ENCODE data around the gene NPDC1. TPM values are rescaled to one million over a fixed set of nuclear protein-coding genes. Genes with fewer than 3 reads are reported as not detected.

Gene NPDC1
- total and polyA plus RNA-seq, 2 of the 8 experiments (the other 6 are each of a cell fraction or from before 2014, with no cell fraction given), result 26.2 to 44.1 TPM

DNA sequence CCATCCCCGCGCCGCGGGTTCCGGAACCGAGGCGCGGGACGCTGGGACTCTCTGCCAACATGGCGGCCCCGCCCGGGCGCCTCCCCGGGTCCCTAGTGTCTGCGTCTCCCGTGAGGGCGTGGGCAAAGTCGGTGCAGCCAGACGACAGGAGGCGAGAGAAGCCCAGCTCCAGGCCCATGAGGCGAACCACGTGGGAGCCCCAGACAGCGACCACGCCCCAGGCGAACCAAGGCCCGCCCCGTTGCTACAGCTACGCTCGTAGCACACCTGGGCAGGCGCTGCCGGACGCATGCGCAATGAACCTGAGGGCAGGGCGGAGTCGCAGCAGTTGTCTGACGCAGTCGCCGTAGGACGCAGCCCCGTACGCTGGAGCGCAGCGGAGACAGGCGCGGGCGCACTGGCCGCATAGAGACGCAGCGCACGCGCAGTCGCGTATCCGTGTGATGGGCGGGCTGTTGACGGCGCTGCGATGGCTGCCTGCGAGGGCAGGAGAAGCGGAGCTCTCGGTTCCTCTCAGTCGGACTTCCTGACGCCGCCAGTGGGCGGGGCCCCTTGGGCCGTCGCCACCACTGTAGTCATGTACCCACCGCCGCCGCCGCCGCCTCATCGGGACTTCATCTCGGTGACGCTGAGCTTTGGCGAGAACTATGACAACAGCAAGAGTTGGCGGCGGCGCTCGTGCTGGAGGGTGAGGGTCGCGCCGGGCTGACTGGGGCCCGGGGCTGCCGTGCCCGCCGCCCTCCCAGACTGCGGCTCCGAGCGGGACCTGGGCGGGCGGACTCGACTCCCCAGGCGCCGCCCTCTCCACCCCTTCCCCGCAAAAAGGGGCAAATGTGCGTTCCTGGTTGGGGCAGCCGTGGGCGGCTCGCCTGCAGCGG lies 40.8 kb upstream of the NPDC1 start, which contains the start of gene MAN1B1:
Gene MAN1B1 (plus strand): TSS at position 455 of the 878 bp plus-strand sequence. CDS start 15 bp downstream, at position 470.
- no peaks in the 10 kb centered on the region for H3K79me2 ChIP-seq (ENCODE audit: control insufficient read depth in 1 of 2, insufficient read depth in 2 of 2, low read length in 2 of 2)
- no peak for TF ChIP-seq CHD1 (IDR thresholded peaks at IDR 0.05; ENCODE audit: low read depth, low read length)
- TF ChIP-seq SAP30 (IDR thresholded peaks at IDR 0.05; ENCODE audit: insufficient read depth, insufficient replicate concordance, low read length), result no peak
- peak; percentile 60; the same call in 1 of the 2 replicates for TF ChIP-seq POLR2AphosphoS5 (IDR thresholded peaks at IDR 0.05; ENCODE audit: low read depth, low read length)
- TF ChIP-seq MAFK (IDR thresholded peaks at IDR 0.05; ENCODE audit: low read depth, low read length), result no peak
- TF ChIP-seq RBBP5 (IDR thresholded peaks at IDR 0.05; ENCODE audit: borderline replicate concordance, low read depth, low read length), result no peak
- no peak for TF ChIP-seq EGR1 (IDR thresholded peaks at IDR 0.05; ENCODE audit: borderline replicate concordance, low read depth, low read length)
- TF ChIP-seq, protein P1, sequence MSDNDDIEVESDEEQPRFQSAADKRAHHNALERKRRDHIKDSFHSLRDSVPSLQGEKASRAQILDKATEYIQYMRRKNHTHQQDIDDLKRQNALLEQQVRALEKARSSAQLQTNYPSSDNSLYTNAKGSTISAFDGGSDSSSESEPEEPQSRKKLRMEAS (IDR thresholded peaks at IDR 0.05), result peak; percentile 90
- TF ChIP-seq YY1 (IDR thresholded peaks at IDR 0.05; ENCODE audit: low read depth, low read length), result peak; percentile 89
- TF ChIP-seq GTF2F1 (IDR thresholded peaks at IDR 0.05; ENCODE audit: borderline replicate concordance, low read depth, low read length), result no peak
- peak; percentile 73 for TF ChIP-seq KDM4A (IDR thresholded peaks at IDR 0.05; ENCODE audit: low read depth, low read length, severe bottlenecking)

More for the DNA sequence above, 40.8 kb upstream of the NPDC1 start, which contains the start of gene MAN1B1:
- Histone ChIP-seq H3K23me2 (ENCODE audit: low read depth, low read length) (peaks cover 12% of the 10 kb centered on the region; the same call in 1 of the 2 replicates), H3K56ac (replicated peaks; ENCODE audit: insufficient read length, low read depth, low read length) (no peak within 1 kb of the TSS), H3K4me2 (ENCODE audit: insufficient read depth in 1 of 2, low read depth in 2 of 2, low read length in 2 of 2) (peak within 1 kb of the TSS; percentile 83 to 94), H3K18ac (ENCODE audit: extremely low read depth, low read length) (peak within 1 kb of the TSS; percentile 48; the same call in 1 of the 2 replicates), H3K4me1 (replicated peaks in 1 of 4; ENCODE audit: control insufficient read depth in 3 of 4, insufficient read depth in 4 of 4, low read length in 3 of 4) (peaks cover 0 to 10% (median 4%) of the 10 kb centered on the region in 4 experiments; a peak in 4 of 7 replicates), H4K91ac (replicated peaks; ENCODE audit: insufficient read length, low read length) (peak within 1 kb of the TSS; percentile 18), H2BK120ac (replicated peaks; ENCODE audit: low read depth, low read length) (no peak within 1 kb of the TSS), H3K9ac (replicated peaks in 1 of 4; ENCODE audit: extremely low read depth in 1 of 4, low read depth in 3 of 4, low read length in 3 of 4) (peak within 1 kb of the TSS; percentile 40 to 54 (median 49); a peak in 5 of 7 replicates), H2BK20ac (ENCODE audit: low read length) (no peak within 1 kb of the TSS), H3K4me3 (ENCODE audit: extremely low read depth in 1 of 4, insufficient read depth in 2 of 4, low read depth in 3 of 4, low read length in 4 of 4) (peak within 1 kb of the TSS; percentile 55 to 81 (median 71)), H3K14ac (ENCODE audit: insufficient read length) (no peak within 1 kb of the TSS), H3K79me1 (ENCODE audit: low read depth, low read length) (no peaks in the 10 kb centered on the region), H4K20me1 (replicated peaks in 1 of 2; ENCODE audit: control insufficient read depth in 1 of 2, insufficient read depth in 2 of 2, low read length in 2 of 2) (no peaks in the 10 kb centered on the region), H3K27ac (ENCODE audit: low read depth, low read length) (no peak within 1 kb of the TSS), H2BK5ac (ENCODE audit: low read depth, low read length) (0 out of 2 replicates have a peak within 1 kb of the TSS, but pooled peaks have one; percentile 60), H3K27me3 (replicated peaks in 1 of 4; ENCODE audit: control insufficient read depth in 3 of 4, extremely low read depth in 1 of 4, insufficient read depth in 3 of 4, low read length in 3 of 4) (peaks cover 0 to 11% (median 3%) of the 10 kb centered on the region in 4 experiments; a peak in 5 of 7 replicates), H4K5ac (ENCODE audit: insufficient read length, low read depth, low read length) (peak within 1 kb of the TSS; percentile 10), H2BK15ac (ENCODE audit: low read length) (no peak within 1 kb of the TSS), H3K36me3 (ENCODE audit: control insufficient read depth in 2 of 4, insufficient read depth in 4 of 4, low read length in 3 of 4) (no peaks in the 10 kb centered on the region; a peak in 1 of 8 replicates), H3K9me3 (ENCODE audit: insufficient read depth in 2 of 2, low read depth in 1 of 2, low read length in 1 of 2) (no peaks in the 10 kb centered on the region), H2BK12ac (ENCODE audit: low read depth, low read length) (no peak within 1 kb of the TSS; the same call in 1 of the 2 replicates), H3K23ac (ENCODE audit: insufficient read length) (no peak within 1 kb of the TSS), H2AFZ (ENCODE audit: low read length) (no peak within 1 kb of the TSS; the same call in 1 of the 2 replicates), H3K4ac (replicated peaks; ENCODE audit: insufficient read length, low read depth, low read length) (no peak within 1 kb of the TSS), H4K8ac (ENCODE audit: extremely low read depth, insufficient read depth, low read length) (peak within 1 kb of the TSS; percentile 87), H2AK5ac (ENCODE audit: low read depth, low read length) (no peak within 1 kb of the TSS)
- CTCF ChIA-PET (ENCODE audit: partially characterized antibody), result interaction anchor here (0.7 to 7.8 kb wide), 7 partner anchors 19 to 62 kb away, joined by 3 to 80 read pairs (median 5); partner anchors contain the start of gene SAPCD2
- FAIRE-seq (no peak), DNase-seq (ENCODE audit: low read depth in 1 of 2, low spot score in 2 of 2) (peak; percentile 97 to 99)
- WGBS, 2 experiments (ENCODE audit: extremely low coverage in 1 of 2, insufficient coverage in 1 of 2, insufficient read length in 1 of 2, insufficient replicate concordance in 2 of 2, low coverage in 1 of 2, low lambda C conversion rate in 2 of 2, missing lambda C conversion rate in 1 of 2), result 1% methylated on average over 84 of the region's 101 CpGs; no CpG with 5 or more reads in 1 of the 2 experiments
- POLR2A ChIA-PET (ENCODE audit: partially characterized antibody), result interaction anchor here (0.8 to 1.8 kb wide), 12 partner anchors 9 to 154 kb away, joined by 3 to 9 read pairs (median 4); partner anchors contain the start of genes NPDC1, SAPCD2, TPRN and TUBB4B
